GM21360 (cell line): Measurements from ENCODE around the gene CHD9.
"Not testable (repeated sequence)": the region's sequence is repeated elsewhere in the genome, so short reads cannot be mapped to it uniquely, and the experiment has no call there.

Experiments used
- ATAC-seq: cut with Tn5 transposase; IDR thresholded peaks from one replicate; pipeline ENCODE4 v1.9.1; 2021; ENCODE audit warnings: mild to moderate bottlenecking, moderate library complexity; ENCODE audit not compliant: unreplicated experiment

The CHD9 gene

DNA sequence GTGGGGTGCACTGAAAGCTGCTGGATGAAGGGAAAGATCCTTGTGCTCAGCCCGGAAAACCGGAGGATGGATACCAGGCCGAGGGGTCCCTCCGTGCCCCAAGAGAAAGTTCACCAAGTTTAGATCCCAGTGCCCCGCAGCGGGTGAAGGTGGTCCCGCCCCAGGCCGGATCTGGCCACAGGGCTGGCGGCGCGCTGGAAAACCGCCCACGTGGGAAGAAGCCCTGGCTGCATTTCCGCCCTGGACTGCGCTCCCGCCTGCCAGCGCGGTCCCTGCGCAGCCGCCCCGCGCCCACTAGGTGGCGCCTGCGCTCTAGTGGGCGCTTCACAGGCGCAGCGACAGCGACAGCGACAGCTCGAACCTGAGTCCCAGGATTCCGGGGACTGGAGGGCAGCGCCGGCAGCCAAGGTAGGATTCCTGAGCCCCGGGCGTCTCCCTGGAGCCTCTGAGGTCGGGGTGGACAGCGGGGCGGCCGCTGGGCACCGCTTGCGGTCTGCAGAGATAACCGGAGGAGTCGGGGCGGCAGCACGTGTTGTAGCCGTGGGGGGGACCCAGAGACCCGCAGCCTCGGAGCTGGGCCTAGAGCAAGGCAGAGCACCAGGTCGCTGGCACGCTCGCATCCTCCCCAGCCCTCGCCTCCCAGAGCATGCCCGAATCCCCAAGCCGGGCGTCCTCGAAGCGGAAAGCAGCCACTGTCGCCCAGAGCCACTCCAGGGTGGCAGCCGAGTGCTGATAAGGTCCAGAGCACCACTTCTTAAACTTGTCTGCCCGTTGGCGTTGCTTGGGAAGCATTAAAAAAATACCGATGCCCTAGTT, at the start of gene CHD9:
Gene CHD9, plus strand, starts transcription at position 322 of the 816 bp plus-strand sequence. CDS start 101,099 bp downstream, outside the sequence.
- ATAC-seq: peak; percentile 79

DNA sequence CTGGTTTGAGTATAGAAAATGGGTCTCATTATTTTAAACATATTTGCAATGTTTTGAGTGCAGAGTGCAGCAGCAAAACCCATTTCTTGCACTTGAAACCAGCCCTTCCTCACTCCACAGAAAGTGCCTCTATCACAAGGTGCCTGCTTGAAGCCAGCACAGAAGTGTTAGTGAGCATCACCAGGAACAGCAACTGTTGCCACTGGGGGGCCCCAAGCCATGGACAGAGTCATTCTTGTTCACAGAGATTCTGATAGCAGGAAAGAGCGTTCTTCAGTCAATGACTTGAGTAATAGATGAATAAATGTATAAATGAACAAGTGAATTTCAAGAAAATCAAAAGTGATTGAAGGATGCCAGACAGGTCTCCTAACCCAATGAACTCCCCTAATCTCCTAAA, 47.7 kb upstream of the CHD9 start:
- no peak for ATAC-seq

DNA sequence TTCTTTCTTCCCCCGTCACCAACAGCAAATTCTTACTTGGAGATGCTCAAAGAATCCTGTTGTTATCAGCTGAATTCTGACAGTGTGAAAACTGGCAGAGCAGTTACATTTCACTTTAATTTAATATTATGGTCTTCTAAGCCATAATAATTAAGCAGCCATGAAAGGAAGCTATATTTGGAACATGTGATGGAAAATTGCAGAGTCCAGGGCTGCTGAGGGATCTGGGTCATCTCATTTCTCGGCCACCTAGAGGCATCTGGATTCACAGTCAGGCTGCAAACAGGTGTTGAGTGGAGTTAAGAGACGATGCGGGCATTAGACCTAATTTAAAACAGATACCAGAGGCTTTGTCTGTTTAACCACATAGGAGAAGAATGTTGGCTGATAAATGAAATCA, 40.5 kb upstream of the CHD9 start:
- ATAC-seq: no peak

GRCh38 chr16:53018834-53019416, 35.9 kb upstream of the CHD9 start:
- no peak for ATAC-seq

GRCh38 chr16:53022374-53022773, 32.4 kb upstream of the CHD9 start:
- peak; percentile 49 for ATAC-seq

DNA sequence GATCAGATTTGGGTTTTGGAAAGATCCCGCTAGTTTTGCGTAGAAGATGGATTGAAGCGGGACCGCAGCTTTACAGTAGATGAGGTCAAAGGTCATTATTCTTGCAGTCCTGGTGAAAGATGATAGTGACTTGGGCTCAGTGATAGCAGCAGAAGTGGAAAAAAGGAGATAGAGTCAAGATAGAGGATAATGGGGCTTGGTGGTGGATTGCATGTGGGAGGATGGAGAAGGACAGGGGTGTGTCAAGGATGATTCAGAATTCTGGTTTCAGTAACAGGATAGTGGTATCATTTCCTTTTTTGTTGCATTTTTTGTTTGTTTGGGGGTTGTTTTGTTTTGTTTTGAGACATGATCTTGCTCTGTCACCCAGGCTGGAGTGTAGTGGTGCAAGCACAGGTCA, 30.7 kb upstream of the CHD9 start:
- peak; percentile 48 for ATAC-seq

GRCh38 chr16:53029971-53030370, 24.8 kb upstream of the CHD9 start:
- ATAC-seq: no peak

DNA sequence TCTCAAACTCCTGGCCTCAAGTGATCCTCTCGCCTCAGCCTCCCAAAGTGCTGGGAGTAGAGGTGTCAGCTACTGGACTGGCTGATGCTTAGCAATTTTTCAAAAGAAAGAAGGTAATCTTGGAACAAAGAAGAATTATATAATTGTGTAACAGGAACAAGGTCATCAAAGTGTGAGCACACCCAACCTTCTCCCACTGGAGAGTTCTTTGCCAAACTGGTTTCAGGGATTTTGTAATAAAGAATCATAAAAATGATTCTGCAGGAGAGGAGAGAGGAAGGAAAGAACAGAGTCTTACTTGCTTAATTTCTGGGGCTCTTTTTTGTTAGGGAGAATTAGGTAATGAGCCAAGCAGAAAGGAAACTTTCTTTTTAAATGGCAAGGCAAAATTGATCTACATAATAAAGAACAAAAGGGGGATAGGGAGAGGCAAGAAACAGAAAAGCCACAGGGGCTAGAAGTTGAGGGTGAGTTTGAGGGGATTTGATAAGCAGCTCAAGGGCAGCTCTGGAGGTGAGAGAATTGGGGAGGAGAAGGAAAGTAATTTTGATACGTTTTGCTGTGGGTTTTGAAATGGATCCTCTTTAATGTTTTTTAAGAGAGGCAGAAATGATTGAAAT, 23.4 kb upstream of the CHD9 start:
- ATAC-seq: no peak

DNA sequence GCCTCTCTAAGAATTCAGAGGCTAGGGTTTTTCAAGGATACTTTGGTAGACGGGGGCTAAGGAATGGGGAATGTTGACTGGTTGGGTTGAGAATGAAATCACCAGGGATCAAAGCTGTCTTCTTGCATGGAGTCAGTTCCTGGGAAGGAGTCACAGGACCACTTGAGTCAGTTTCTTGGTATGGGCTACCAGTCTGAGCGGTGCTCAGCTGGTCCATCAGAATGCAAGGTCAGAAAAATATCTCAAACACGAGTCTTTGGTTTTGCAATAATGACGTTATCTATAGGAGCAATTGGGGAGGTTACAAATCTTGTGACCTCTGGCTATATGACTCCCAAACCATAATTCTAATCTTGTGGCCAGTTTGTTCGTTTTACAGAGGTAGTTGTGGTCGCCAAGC, 20.5 kb upstream of the CHD9 start:
- no peak for ATAC-seq

- ATAC-seq: no peak
These were observed 19.4 kb upstream of the CHD9 start for GRCh38 chr16:53035176-53035942.

GRCh38 chr16:53036066-53036465, 18.7 kb upstream of the CHD9 start:
- ATAC-seq: no peak

DNA sequence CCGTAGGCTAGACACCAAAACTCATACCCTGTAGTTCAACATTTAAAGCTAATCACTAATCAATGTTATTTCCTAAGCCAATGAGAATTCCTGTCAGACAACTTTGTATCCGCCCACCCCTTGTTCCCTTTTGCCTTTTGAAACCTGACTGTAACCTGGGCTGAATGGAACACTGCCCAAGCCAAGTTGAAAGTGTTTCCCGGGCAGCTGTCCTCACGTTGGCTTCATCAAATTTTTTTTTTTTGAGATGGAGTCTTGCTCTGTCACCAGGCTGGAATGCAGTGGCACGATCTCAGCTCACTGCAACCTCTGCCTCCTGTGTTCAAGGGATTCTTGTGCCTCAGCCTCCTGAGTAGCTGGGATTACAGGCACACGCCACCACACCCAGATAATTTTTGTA, 18.1 kb upstream of the CHD9 start:
- not testable (repeated sequence) for ATAC-seq

GRCh38 chr16:53040788-53041187, 14.0 kb upstream of the CHD9 start:
- ATAC-seq: no peak

DNA sequence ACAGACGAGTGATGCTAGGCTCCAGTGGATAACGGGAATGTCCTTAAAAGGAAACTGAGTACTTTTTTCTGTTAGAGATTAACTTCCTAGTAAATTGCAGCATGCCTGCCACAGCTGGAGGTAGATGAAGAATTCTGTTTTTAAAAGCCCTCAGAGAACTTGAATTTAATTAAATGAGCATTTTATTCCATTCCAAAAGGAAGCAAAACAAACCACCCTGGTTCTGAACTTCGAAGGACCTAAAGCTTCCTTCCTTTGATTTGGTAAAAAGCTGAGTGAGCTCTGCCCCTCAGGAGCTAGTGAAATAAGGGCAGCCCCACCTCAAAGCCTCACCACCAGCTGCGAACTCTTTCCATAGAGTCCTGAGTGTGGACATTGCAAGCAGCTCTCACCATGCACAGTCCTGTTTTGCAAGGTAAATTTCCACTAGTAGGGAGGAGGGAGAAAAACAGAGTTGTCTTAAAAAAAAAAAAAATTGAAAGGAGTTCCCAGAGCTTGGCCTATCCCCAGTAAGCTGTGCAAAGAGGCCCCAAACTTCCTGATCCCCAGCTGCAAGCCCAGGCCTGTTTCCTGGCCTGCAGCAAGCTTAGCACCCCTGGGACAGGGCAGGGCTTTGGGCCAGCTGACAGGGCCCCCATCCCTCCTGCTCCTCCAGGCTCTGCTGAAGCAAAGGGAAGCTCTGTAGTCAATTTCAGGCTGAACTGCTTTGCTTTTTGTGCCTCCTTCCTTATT, 13.3 kb upstream of the CHD9 start:
- ATAC-seq: no peak

DNA sequence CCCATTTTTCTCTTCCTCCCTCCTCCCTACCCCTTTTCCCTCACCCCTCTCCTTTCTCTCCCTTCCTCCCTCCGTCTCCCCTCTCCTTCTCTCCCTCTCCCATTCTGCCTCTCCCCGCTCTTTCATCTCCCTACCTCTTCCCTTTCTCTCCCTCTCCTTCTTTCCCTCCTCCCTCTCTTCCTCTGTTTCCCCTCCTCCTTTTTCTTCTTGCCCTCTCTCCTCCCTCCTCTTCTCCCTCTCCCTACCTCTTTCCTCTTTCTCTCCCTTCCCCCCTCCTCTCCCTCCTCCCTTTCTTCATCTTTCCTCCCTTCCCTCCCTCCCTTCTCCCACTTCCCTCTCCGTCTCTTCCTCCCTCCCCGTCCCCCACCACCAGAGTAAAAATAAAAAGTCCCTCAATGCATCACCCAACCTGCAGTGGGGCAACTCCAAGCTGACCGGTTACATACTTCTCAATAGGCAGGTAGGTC, 12.5 kb upstream of the CHD9 start:
- no peak for ATAC-seq

DNA sequence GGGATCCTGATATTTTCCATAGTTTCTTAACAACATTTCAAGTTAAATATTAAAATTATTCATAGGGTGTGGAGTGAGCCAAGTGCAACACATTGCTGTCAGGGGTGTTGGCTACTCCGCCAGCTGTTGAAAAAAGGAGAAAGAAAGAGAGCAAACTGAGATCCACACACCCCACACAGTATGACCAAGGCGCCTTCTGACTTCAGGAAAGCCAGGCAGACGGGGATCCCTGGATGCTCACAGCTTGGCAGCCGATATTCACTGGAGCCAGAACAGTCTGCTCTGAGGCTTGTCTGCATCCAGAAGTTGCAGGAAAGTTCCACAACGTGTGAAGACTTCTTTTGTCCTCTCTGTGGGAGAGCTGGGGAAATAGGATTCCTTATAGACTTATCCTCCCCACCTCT, 11.4 kb upstream of the CHD9 start:
- ATAC-seq: no peak

GRCh38 chr16:53043986-53044601, 10.7 kb upstream of the CHD9 start:
- ATAC-seq: no peak

DNA sequence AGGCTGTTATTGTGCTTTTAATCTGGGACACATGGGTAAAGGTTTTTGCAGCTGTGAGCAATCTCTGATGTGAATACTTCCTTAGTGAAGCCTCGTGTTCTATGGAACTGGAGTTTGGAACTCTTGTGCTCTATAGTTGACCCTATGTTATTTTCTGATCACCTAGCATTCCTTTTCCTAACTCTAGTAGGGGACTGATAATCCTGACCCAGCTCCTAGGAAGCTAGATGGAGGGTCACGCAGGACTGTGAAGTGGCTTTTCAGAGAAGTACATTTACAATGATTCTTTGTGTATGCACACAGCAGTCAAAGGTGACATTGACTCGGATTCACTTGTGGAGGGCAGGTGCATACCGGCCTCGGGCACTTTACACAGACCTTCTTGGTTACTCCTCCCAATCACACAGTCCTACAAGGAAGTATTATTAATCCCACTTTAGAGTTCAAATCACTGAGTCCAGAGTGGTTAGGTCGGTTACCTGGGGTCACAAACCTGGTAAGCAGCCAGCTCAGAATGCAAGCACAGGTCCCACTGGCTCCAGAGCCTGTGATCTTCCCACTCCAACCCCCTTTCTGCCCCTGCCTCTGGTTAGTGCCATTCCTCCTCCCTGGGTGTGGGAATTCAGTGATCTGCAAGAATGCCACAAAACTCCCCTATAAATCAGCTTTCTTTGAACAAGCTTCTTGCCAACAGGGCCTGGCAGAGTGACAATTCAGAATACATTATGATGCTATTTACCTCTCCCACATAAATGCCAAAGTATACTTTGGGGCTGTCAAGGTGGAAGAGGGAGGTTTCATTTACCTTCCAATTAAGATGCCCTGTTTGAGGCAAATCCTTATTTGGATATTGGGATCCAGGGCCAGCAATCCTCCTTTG, 9.2 kb upstream of the CHD9 start:
- ATAC-seq: no peak

DNA sequence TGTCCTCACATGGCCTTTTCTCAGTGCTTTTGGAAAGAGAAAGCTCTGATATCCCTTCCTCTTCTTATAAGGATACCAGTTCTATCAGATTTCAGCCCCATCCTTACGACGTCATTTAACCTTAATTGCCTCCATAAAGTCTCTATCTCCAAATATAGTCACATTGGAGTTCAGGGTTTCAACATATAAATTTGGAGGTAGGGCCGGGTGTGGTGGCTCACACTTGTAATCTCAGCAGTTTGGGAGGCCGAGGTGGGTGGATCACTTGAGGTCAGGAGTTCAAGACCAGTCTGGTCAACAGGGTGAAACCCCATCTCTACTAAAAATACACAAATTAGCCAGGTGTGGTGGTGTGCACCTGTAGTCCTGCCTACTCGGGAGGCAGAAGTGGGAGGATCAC, 7.3 kb upstream of the CHD9 start:
- ATAC-seq: not testable (repeated sequence)
